ENCODE results near the gene YIPF2.
"Not testable (repeated sequence)": the region's sequence is repeated elsewhere in the genome, so short reads cannot be mapped to it uniquely, and the experiment has no call there.

The YIPF2 gene

GRCh38 chr19:10908380-10908960, 20.0 kb downstream of the YIPF2 start:
- DNase-seq = no peak

- no peak for DNase-seq
These were observed 20.5 kb downstream of the YIPF2 start for GRCh38 chr19:10907925-10908324.

GRCh38 chr19:10899151-10899653, 29.2 kb downstream of the YIPF2 start:
- DNase-seq = no peak

- DNase-seq = no peak
These were observed 29.8 kb downstream of the YIPF2 start for GRCh38 chr19:10898633-10899032.

GRCh38 chr19:10896851-10897526, 31.4 kb downstream of the YIPF2 start:
- DNase-seq = no peak

GRCh38 chr19:10895920-10896319, 32.5 kb downstream of the YIPF2 start:
- DNase-seq = no peak

GRCh38 chr19:10895363-10895762, 33.1 kb downstream of the YIPF2 start:
- DNase-seq = no peak

GRCh38 chr19:10894911-10895213, 33.6 kb downstream of the YIPF2 start:
- DNase-seq = no peak

GRCh38 chr19:10892256-10892655, 36.2 kb downstream of the YIPF2 start:
- no peak for DNase-seq

- DNase-seq = no peak
These were observed 36.9 kb downstream of the YIPF2 start for GRCh38 chr19:10891405-10892086.

GRCh38 chr19:10889880-10890279, 38.6 kb downstream of the YIPF2 start:
- DNase-seq = no peak

- no peak for DNase-seq
These were observed 40.0 kb downstream of the YIPF2 start for GRCh38 chr19:10888421-10888866.

- DNase-seq = no peak
These were observed 40.6 kb downstream of the YIPF2 start for GRCh38 chr19:10887616-10888367.

GRCh38 chr19:10885201-10886169, 43.0 kb downstream of the YIPF2 start:
- DNase-seq = no peak

GRCh38 chr19:10884274-10884673, 44.2 kb downstream of the YIPF2 start:
- no peak for DNase-seq

GRCh38 chr19:10882108-10882457, 46.4 kb downstream of the YIPF2 start:
- DNase-seq = no peak

GRCh38 chr19:10881403-10882107, 46.9 kb downstream of the YIPF2 start:
- DNase-seq = no peak

GRCh38 chr19:10878253-10878652, 50.2 kb downstream of the YIPF2 start:
- DNase-seq = no peak

- not testable (repeated sequence) for DNase-seq
These were observed 50.8 kb downstream of the YIPF2 start for GRCh38 chr19:10877608-10878007.

GRCh38 chr19:10876459-10877240, 51.8 kb downstream of the YIPF2 start:
- no peak for DNase-seq

- no peak for DNase-seq
These were observed 54.4 kb downstream of the YIPF2 start for GRCh38 chr19:10874024-10874423.

Data from NCI-H1930 (cell line).